Measurements from ENCODE around the gene RFT1.

DNA sequence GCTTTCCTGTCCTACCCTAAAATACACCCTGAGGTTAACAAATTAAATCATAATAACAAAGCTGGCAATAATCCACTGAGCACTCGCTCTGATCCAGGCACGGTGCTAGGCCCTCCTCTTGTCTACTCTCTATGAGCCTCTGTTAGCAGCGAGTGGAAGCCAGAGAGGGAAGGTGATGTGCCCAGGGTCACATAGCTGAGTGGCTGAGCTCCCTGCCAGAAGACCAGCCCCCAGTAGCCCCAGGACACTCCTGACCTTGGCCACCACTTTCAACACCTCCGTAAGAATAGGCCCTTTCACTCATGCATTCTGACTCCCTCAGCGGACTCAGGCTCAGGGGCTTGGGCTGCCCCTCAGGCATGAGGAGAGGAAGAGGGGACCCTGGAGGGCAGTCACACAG is 21.2 kb upstream of the RFT1 start:
- no peak for TF ChIP-seq CTCF (IDR thresholded peaks at IDR 0.05)
- TF ChIP-seq POLR2A (IDR thresholded peaks at IDR 0.05): no peak
